ENCODE data around the gene HNRNPUL1. TPM values are rescaled to one million over a fixed set of nuclear protein-coding genes. Genes with fewer than 3 reads are reported as not detected.

Gene HNRNPUL1
- total RNA-seq, 1 experiment from 2014 or later: 201 TPM

DNA sequence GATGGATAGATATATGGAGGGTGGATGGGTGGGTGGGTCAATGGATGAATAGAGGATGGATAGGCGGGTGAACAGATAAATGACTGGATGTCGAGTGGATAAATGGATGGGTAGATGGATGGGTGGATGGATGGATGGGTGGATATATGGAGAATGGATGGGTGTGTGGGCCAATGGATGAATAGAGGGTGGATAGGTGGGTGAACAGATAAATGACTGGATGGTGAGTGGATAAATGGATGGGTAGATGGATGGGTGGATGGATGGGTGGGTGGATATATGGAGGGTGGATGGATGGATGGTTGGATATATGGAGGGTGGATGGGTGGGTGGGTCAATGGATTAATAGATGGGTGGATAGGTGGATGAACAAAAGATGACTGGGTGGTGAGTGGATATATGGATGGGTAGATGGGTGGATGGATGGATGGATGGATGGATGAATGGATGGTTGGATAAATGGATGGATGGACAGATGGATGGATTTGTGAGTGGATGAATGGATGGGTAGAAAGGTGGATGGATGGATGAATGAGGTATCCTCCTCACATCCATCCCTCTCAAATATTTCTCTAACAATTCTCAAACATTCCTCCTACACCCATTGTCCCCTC lies 24.1 kb upstream of the HNRNPUL1 start:
- no peak for ATAC-seq
- no peak overlapping the region for H2AFZ ChIP-seq (ENCODE audit: low read depth, low read length, poor library complexity, severe bottlenecking)
- peaks cover 4 to 53% of the 10 kb centered on the region in 2 experiments; a peak in 2 of 4 replicates for H3K36me3 ChIP-seq (ENCODE audit: control insufficient read depth in 1 of 2, insufficient read depth in 2 of 2, low read length in 2 of 2)
- no TSS peak for BruUV-seq (replicated peaks)
- no peak overlapping the region for H3K4me3 ChIP-seq (replicated peaks in 1 of 2; ENCODE audit: low read depth in 1 of 2, low read length in 2 of 2)
- ChIA-PET CTCF (no interaction called here), RAD21 (ENCODE audit: low non-redundant PET in 1 of 2, low total read pairs in 2 of 2, uncharacterized antibody in 2 of 2, unreplicated experiment in 2 of 2) (no interaction called here), POLR2A (no interaction called here)
- TF ChIP-seq ATF3 (IDR thresholded peaks at IDR 0.05) (no peak), TCF7L2 (IDR thresholded peaks at IDR 0.05; ENCODE audit: borderline replicate concordance, extremely low read depth, insufficient read depth, insufficient read length) (no peak), ZFX (IDR thresholded peaks at IDR 0.05) (no peak), EZH2phosphoT487 (IDR thresholded peaks at IDR 0.05; ENCODE audit: borderline replicate concordance) (no peak), EGR1 (IDR thresholded peaks at IDR 0.05; ENCODE audit: low read depth) (no peak), YY1 (IDR thresholded peaks at IDR 0.05; ENCODE audit: extremely low read depth, insufficient replicate concordance, low read depth, low read length) (no peak), CBX3 (IDR thresholded peaks at IDR 0.05; ENCODE audit: low read depth) (no peak), POLR2A (IDR thresholded peaks at IDR 0.05; ENCODE audit: borderline replicate concordance, extremely low read depth, insufficient read depth, insufficient read length) (no peak), POLR2AphosphoS5 (IDR thresholded peaks at IDR 0.05; ENCODE audit: low read depth, low read length) (no peak), ZBTB33 (IDR thresholded peaks at IDR 0.05; ENCODE audit: extremely low read depth, insufficient replicate concordance, low read length) (no peak), SP1 (IDR thresholded peaks at IDR 0.05; ENCODE audit: low read depth) (no peak), FOSL1 (IDR thresholded peaks at IDR 0.05; ENCODE audit: low read depth) (no peak), CEBPB (IDR thresholded peaks at IDR 0.05; ENCODE audit: low read depth) (no peak), RAD21 (IDR thresholded peaks at IDR 0.05; ENCODE audit: low read depth) (no peak), EZH2 (IDR thresholded peaks at IDR 0.05) (no peak)
- TF ChIP-seq, protein P1, sequence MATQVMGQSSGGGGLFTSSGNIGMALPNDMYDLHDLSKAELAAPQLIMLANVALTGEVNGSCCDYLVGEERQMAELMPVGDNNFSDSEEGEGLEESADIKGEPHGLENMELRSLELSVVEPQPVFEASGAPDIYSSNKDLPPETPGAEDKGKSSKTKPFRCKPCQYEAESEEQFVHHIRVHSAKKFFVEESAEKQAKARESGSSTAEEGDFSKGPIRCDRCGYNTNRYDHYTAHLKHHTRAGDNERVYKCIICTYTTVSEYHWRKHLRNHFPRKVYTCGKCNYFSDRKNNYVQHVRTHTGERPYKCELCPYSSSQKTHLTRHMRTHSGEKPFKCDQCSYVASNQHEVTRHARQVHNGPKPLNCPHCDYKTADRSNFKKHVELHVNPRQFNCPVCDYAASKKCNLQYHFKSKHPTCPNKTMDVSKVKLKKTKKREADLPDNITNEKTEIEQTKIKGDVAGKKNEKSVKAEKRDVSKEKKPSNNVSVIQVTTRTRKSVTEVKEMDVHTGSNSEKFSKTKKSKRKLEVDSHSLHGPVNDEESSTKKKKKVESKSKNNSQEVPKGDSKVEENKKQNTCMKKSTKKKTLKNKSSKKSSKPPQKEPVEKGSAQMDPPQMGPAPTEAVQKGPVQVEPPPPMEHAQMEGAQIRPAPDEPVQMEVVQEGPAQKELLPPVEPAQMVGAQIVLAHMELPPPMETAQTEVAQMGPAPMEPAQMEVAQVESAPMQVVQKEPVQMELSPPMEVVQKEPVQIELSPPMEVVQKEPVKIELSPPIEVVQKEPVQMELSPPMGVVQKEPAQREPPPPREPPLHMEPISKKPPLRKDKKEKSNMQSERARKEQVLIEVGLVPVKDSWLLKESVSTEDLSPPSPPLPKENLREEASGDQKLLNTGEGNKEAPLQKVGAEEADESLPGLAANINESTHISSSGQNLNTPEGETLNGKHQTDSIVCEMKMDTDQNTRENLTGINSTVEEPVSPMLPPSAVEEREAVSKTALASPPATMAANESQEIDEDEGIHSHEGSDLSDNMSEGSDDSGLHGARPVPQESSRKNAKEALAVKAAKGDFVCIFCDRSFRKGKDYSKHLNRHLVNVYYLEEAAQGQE (IDR thresholded peaks at IDR 0.05; ENCODE audit: low read depth): no peak
- TF ChIP-seq, protein P2, sequence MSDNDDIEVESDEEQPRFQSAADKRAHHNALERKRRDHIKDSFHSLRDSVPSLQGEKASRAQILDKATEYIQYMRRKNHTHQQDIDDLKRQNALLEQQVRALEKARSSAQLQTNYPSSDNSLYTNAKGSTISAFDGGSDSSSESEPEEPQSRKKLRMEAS (IDR thresholded peaks at IDR 0.05): no peak
- TF ChIP-seq, protein P3, sequence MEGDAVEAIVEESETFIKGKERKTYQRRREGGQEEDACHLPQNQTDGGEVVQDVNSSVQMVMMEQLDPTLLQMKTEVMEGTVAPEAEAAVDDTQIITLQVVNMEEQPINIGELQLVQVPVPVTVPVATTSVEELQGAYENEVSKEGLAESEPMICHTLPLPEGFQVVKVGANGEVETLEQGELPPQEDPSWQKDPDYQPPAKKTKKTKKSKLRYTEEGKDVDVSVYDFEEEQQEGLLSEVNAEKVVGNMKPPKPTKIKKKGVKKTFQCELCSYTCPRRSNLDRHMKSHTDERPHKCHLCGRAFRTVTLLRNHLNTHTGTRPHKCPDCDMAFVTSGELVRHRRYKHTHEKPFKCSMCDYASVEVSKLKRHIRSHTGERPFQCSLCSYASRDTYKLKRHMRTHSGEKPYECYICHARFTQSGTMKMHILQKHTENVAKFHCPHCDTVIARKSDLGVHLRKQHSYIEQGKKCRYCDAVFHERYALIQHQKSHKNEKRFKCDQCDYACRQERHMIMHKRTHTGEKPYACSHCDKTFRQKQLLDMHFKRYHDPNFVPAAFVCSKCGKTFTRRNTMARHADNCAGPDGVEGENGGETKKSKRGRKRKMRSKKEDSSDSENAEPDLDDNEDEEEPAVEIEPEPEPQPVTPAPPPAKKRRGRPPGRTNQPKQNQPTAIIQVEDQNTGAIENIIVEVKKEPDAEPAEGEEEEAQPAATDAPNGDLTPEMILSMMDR (IDR thresholded peaks at IDR 0.05 in 2 of 3, conservative IDR thresholded peaks at IDR 0.05 in 1 of 3; ENCODE audit: borderline replicate concordance in 1 of 3, insufficient read depth in 1 of 3, low read depth in 2 of 3, low read length in 2 of 3): no peak
- no peaks in the 10 kb centered on the region for H3K27me3 ChIP-seq (ENCODE audit: insufficient read depth, low read length)
- no peak overlapping the region for H3K27ac ChIP-seq (ENCODE audit: low read depth, low read length)
- H3K79me2 ChIP-seq (ENCODE audit: insufficient read depth, low read length): no peaks in the 10 kb centered on the region
- H3K9me3 ChIP-seq (ENCODE audit: control insufficient read depth in 1 of 2, insufficient read depth in 1 of 2, low read depth in 1 of 2, low read length in 2 of 2): no peaks in the 10 kb centered on the region
- H3K9ac ChIP-seq (ENCODE audit: low read length): no peak overlapping the region
- intact Hi-C loops (cut with micrococcal nuclease): no loop called here
- H3K4me1 ChIP-seq (ENCODE audit: control insufficient read depth in 1 of 2, insufficient read depth in 2 of 2, low read length in 2 of 2): no peaks in the 10 kb centered on the region
- H3K4me2 ChIP-seq (ENCODE audit: low read length): no peak overlapping the region
- DNase-seq (ENCODE audit: low read depth, low spot score): no peak
- no peaks in the 10 kb centered on the region for H3K9me2 ChIP-seq (ENCODE audit: insufficient read depth)
- no peaks in the 10 kb centered on the region for H4K20me1 ChIP-seq (ENCODE audit: insufficient read depth)

All from HCT116 (cell line).